ENCODE results near the gene DNAH7. TPM values are rescaled to one million over a fixed set of nuclear protein-coding genes. Genes with fewer than 3 reads are reported as not detected.

DNAH7 gene
- total and polyA plus RNA-seq, 9 of the 15 experiments (the other 6 are each of a cell fraction or from before 2014, with no cell fraction given): 0.03 to 0.42 (median 0.18) TPM

- TF ChIP-seq GATAD2B (IDR thresholded peaks at IDR 0.05; ENCODE audit: borderline replicate concordance) (0 out of 2 replicates have a peak, but pooled peaks have one; percentile 12), LCOR (CRISPR knock-in tag; IDR thresholded peaks at IDR 0.05) (no peak), CREB3L1 (IDR thresholded peaks at IDR 0.05; ENCODE audit: borderline replicate concordance, low read depth) (peak; percentile 40; the same call in 1 of the 2 replicates), ZNF184 (CRISPR knock-in tag; IDR thresholded peaks at IDR 0.05) (no peak), RBM25 (IDR thresholded peaks at IDR 0.05; ENCODE audit: low read depth, low read length, severe bottlenecking) (no peak), ZNF398 (CRISPR knock-in tag; IDR thresholded peaks at IDR 0.05) (no peak)
- TF ChIP-seq, protein P1, sequence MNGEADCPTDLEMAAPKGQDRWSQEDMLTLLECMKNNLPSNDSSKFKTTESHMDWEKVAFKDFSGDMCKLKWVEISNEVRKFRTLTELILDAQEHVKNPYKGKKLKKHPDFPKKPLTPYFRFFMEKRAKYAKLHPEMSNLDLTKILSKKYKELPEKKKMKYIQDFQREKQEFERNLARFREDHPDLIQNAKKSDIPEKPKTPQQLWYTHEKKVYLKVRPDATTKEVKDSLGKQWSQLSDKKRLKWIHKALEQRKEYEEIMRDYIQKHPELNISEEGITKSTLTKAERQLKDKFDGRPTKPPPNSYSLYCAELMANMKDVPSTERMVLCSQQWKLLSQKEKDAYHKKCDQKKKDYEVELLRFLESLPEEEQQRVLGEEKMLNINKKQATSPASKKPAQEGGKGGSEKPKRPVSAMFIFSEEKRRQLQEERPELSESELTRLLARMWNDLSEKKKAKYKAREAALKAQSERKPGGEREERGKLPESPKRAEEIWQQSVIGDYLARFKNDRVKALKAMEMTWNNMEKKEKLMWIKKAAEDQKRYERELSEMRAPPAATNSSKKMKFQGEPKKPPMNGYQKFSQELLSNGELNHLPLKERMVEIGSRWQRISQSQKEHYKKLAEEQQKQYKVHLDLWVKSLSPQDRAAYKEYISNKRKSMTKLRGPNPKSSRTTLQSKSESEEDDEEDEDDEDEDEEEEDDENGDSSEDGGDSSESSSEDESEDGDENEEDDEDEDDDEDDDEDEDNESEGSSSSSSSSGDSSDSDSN (IDR thresholded peaks at IDR 0.05; ENCODE audit: borderline replicate concordance in 1 of 2, low read depth in 2 of 2, low read length in 2 of 2): no peak
- TF ChIP-seq, protein P2, sequence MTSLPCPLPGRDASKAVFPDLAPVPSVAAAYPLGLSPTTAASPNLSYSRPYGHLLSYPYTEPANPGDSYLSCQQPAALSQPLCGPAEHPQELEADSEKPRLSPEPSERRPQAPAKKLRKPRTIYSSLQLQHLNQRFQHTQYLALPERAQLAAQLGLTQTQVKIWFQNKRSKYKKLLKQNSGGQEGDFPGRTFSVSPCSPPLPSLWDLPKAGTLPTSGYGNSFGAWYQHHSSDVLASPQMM (CRISPR knock-in tag; IDR thresholded peaks at IDR 0.05): no peak
- TF ChIP-seq, protein P3, sequence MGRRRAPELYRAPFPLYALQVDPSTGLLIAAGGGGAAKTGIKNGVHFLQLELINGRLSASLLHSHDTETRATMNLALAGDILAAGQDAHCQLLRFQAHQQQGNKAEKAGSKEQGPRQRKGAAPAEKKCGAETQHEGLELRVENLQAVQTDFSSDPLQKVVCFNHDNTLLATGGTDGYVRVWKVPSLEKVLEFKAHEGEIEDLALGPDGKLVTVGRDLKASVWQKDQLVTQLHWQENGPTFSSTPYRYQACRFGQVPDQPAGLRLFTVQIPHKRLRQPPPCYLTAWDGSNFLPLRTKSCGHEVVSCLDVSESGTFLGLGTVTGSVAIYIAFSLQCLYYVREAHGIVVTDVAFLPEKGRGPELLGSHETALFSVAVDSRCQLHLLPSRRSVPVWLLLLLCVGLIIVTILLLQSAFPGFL (CRISPR knock-in tag; IDR thresholded peaks at IDR 0.05): no peak
- TF ChIP-seq, protein P4, sequence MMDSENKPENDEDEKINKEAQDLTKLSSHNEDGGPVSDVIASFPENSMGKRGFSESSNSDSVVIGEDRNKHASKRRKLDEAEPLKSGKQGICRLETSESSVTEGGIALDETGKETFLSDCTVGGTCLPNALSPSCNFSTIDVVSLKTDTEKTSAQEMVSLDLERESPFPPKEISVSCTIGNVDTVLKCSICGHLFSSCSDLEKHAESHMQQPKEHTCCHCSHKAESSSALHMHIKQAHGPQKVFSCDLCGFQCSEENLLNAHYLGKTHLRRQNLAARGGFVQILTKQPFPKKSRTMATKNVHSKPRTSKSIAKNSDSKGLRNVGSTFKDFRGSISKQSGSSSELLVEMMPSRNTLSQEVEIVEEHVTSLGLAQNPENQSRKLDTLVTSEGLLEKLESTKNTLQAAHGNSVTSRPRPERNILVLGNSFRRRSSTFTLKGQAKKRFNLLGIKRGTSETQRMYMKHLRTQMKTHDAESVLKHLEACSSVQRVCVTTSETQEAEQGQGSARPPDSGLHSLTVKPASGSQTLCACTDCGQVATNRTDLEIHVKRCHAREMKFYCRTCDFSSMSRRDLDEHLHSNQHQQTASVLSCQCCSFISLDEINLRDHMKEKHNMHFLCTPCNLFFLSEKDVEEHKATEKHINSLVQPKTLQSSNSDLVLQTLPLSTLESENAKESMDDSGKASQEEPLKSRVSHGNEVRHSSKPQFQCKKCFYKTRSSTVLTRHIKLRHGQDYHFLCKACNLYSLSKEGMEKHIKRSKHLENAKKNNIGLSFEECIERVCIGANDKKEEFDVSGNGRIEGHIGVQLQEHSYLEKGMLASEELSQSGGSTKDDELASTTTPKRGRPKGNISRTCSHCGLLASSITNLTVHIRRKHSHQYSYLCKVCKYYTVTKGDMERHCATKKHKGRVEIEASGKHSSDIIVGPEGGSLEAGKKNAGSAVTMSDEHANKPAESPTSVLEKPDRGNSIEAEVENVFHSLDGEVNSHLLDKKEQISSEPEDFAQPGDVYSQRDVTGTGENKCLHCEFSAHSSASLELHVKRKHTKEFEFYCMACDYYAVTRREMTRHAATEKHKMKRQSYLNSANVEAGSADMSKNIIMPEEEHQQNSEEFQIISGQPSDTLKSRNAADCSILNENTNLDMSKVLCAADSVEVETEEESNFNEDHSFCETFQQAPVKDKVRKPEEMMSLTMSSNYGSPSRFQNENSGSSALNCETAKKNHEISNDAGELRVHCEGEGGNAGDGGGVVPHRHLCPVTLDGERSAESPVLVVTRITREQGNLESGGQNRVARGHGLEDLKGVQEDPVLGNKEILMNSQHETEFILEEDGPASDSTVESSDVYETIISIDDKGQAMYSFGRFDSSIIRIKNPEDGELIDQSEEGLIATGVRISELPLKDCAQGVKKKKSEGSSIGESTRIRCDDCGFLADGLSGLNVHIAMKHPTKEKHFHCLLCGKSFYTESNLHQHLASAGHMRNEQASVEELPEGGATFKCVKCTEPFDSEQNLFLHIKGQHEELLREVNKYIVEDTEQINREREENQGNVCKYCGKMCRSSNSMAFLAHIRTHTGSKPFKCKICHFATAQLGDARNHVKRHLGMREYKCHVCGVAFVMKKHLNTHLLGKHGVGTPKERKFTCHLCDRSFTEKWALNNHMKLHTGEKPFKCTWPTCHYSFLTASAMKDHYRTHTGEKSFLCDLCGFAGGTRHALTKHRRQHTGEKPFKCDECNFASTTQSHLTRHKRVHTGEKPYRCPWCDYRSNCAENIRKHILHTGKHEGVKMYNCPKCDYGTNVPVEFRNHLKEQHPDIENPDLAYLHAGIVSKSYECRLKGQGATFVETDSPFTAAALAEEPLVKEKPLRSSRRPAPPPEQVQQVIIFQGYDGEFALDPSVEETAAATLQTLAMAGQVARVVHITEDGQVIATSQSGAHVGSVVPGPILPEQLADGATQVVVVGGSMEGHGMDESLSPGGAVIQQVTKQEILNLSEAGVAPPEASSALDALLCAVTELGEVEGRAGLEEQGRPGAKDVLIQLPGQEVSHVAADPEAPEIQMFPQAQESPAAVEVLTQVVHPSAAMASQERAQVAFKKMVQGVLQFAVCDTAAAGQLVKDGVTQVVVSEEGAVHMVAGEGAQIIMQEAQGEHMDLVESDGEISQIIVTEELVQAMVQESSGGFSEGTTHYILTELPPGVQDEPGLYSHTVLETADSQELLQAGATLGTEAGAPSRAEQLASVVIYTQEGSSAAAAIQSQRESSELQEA (IDR thresholded peaks at IDR 0.05; ENCODE audit: low read depth): no peak
Observed at GRCh38 chr2:196101325-196101991, 32.8 kb upstream of the DNAH7 start (continued).

Data from K562 (cell line).